ENCODE results near the gene SELENOW.

SELENOW gene

DNA sequence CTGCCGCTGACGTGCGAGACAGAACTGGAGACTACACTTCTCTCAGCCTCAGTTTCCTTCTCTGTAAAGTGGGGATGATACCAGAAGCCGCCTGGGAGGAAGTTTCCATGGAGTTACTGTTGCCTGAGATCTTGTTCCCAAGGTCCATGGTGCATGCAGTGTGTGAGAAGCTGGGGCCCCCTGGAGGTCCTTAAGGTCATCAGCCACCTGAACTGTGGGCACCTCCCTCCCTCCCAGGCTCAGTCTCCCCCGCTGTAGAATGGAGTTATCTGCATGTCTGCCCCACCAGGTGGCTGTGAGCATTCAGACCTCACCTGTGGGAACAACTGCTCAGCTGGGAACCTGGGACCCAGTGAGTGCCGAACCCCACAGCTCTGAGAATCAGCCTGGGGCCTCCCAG, 45.9 kb downstream of the SELENOW start:
- no peak for DNase-seq (ENCODE audit: low read depth)

GRCh38 chr19:47826800-47827199, 48.3 kb downstream of the SELENOW start:
- no peak for DNase-seq (ENCODE audit: low read depth)

DNA sequence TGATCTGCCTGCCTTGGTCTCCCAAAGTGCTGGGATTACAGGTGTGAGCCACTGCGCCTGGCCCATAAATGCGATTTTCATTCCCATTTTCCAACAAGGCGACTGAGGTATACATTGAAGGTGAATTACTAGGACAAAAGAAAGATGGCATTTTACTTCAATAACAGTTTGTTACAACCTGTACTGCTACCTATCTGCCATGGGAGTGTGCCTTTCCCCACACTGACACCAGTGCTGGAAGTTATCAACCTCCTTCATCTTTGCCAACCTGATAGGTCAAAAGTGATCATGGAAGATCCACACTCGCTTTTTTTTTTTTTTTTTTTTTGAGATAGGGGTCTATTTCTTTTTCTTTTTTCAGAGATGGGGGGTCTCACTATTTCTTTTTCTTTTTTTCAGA, 54.2 kb downstream of the SELENOW start:
- DNase-seq (ENCODE audit: low read depth), result no peak
